Stimulated activated CD4-positive, alpha-beta T cell treated with anti-CD3 and anti-CD28 coated beads, TNF-alpha, amount 100 ng/mL, for 4 hours (primary cell): ENCODE data around the gene ARHGEF2.
"Not testable (repeated sequence)": the region's sequence is repeated elsewhere in the genome, so short reads cannot be mapped to it uniquely, and the experiment has no call there.

Source experiments
- DNase-seq, 3 experiments: peaks; one replicate each; pipeline ENCODE4 v3.0.0-alpha.2; 2020; ENCODE audit warnings: low read depth in 3 of 3

Gene ARHGEF2

DNA sequence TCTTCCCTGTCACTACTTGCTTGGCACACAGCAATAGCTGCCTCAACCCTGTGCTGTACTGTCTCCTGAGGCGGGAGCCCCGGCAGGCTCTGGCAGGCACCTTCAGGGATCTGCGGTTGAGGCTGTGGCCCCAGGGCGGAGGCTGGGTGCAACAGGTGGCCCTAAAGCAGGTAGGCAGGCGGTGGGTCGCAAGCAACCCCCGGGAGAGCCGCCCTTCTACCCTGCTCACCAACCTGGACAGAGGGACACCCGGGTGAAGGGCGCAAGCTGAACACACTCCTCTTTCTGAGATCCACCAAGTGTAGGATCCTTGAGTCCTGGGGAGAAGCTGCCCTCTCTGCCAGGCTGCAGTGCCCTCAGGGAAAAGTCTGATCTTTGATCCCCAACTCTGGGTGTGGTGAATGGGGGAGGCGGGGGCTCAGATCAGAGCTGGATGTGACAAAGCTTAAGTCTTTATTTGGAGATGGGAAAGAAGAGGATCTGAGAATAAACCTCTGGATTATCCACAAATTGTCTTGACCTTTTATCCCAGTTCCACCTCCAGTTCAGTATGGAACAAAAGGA is 35.7 kb downstream of the ARHGEF2 start:
- no peak for DNase-seq

DNA sequence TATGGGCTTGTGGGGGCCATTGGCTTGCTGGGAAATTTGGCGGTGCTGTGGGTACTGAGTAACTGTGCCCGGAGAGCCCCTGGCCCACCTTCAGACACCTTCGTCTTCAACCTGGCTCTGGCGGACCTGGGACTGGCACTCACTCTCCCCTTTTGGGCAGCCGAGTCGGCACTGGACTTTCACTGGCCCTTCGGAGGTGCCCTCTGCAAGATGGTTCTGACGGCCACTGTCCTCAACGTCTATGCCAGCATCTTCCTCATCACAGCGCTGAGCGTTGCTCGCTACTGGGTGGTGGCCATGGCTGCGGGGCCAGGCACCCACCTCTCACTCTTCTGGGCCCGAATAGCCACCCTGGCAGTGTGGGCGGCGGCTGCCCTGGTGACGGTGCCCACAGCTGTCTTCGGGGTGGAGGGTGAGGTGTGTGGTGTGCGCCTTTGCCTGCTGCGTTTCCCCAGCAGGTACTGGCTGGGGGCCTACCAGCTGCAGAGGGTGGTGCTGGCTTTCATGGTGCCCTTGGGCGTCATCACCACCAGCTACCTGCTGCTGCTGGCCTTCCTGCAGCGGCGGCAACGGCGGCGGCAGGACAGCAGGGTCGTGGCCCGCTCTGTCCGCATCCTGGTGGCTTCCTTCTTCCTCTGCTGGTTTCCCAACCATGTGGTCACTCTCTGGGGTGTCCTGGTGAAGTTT is 36.4 kb downstream of the ARHGEF2 start:
- DNase-seq: no peak

DNA sequence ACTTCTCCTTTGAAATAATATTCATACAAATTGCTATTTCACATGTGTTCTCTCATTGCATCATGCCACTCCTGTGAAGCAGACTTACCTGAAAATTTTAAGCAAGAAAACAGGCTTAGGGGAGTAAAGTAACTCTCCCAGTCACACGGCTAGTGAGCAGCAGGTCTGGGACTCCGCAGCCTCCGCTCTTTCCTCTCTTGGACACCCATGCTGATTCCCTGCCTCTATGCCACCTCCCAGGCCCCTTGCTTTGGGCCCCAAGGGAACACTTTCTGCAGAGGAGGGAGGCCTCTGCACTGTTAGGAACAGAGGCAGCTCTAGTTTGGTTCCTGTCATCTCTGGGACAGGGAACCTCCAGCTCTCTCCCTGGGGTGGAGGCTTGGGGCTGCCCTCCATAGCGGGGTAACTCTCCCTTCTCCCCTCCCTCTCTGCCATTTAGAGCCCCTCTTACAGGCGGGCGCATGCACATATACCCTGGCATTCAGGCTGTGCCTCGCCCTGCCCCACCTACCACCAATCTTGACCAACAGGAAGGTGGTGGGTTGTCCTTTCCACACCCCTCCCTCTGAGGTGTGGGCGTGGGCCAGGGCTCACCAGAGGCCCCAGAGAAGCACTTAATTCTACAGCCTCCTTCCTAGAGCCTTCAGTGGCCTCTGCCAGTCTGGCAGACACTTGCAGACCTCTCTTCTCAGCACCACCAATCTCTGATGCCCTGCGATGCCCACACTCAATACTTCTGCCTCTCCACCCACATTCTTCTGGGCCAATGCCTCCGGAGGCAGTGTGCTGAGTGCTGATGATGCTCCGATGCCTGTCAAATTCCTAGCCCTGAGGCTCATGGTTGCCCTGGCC is 37.1 kb downstream of the ARHGEF2 start, which contains the start of gene RXFP4:
Gene RXFP4 (plus strand): TSS at position 646 of the 852 bp plus-strand sequence. CDS start 72 bp downstream, at position 718.
- DNase-seq: no peak

DNA sequence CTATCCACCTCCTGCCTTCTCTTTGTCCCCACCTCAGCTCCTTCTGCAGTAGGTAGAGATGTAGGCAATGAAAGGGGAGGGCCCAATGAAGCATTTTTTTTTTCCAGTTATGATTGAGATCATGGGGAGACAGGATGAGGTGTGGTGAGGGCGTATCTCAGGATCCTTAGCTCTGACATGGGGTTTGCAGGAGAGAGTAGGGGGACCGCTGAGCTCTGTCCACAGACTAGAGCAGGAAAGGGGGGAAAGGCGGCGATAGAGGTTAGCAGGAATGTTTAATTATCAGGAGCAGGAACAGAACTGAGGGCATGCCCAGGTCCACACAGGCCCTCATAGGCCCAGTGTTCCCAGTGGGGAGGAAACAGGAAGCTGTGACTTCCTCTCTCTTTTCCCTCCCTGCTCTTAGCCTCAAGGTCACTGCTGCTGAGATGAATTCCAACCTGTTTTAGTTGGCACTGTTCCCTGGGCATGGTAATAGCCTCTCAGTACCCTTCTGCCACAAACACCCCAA is 37.8 kb downstream of the ARHGEF2 start:
- no peak for DNase-seq

DNA sequence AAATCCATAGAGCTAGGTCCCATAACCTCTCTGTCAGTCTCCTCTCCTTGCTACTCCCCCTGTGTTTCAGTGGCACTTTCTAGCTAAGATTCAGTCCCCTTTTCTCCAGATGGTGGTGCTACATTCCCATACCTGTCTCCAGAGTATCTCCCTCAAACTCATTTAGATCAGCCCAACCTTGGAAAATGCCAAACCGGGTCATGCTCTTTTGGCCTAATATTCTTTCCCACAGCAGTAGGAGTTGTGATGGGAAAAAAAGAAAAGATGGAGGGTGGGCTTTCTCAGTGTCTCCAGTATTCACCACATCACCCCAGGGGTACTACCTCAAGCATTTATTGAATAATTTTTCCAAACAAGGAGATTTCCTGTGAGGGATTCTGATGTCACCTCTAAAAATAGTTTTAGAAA is 40.1 kb downstream of the ARHGEF2 start:
- DNase-seq: no peak

DNA sequence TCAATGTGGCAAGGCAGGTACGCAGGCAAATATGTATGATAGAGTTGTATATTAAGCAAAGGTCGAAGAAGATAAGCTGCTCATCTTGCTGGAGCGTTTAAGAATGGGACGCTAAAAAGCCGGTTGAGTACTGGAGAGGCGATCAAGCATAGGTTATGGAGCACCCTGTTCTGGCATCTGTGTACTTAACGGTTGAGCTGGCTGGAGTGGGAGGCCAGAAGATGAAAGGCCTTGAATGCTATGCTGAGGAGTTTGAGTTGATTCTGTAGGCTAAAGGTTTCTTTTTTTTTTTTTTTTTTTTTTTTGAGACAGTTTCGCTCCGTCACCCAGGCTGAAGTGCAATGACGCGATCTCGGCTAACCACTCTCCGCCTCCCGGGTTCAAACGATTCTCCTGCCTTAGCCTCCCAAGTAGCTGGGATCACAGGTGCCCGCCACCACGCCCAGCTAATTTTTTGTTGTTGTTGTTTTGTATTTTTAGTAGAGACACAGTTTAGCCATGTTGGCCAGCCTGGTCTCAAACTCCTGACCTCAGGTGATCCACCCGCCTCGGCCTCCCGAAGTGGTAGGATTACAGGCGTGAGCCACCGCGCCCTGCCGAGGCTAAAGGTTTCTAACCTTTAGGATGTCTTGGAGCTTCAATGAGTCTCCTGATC is 43.3 kb downstream of the ARHGEF2 start:
- DNase-seq: no peak

DNA sequence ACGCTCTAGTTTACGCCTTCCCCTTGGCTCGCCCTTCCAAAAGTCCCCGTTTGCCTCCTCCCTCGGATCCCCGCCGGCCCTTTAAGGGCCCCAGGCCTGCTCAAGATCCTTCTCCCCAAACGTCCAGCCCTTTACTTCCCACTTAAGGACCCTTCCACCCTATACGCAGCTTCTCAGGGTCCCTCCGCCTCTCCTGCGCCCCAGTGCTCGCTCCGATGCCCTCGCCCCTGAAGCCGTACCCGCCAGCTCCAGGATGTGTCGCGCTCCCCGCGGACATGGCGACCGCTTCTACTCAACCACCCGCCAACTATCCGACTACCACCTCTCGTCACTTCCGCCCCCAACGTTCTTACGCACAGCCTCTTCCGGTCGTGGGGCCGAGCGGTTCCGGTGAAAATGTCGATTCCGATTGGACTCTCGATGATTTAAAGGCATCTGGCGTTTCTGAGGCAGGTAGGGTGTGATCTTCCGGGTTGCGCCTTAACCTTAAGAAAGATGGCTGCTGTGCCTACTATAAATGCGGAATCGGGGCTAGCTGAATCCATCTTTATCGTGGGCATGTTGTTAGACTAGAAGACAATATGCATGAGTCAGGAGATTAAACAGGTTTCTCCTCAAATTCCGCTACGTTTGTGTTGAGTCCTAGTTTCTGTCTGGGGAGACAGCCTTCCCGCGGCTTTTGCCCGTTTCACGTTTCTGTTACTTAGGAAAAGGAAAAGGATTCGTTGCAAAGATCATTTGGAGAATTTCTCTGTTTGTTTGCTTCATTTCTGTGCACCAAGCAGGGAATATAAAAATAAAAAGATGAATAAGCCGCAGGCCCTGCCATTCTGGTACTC is 44.0 kb downstream of the ARHGEF2 start, which contains the start of gene KHDC4:
Gene KHDC4 (minus strand): TSS at position 317 of the 839 bp plus-strand sequence. CDS start 40 bp downstream, at position 277.
- DNase-seq: peak; percentile 75 to 88 (median 85)

DNA sequence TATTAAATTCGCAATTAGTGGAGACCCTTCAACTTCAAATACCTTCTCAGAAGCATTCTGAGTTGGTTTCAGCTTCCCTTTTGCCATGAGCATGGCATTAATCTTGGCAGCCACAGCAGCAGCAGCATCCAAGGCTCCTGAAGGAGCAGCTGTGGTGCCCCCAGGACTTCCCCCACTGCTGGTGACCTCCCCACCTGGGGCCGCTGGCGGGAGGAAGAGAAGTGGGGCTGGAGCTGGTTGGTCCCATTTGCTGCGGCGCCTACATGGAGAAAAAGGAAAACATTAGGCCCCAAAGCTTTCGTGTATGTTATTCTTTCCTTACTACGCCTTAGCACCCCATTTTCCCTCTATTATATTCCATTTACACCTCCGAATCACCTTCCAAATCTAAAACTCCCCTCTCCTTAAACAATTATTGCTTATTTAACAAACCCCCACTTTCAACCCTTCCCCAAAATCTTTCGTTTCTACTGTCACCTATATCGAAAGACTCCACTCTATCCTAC is 44.7 kb downstream of the ARHGEF2 start:
- DNase-seq: no peak

DNA sequence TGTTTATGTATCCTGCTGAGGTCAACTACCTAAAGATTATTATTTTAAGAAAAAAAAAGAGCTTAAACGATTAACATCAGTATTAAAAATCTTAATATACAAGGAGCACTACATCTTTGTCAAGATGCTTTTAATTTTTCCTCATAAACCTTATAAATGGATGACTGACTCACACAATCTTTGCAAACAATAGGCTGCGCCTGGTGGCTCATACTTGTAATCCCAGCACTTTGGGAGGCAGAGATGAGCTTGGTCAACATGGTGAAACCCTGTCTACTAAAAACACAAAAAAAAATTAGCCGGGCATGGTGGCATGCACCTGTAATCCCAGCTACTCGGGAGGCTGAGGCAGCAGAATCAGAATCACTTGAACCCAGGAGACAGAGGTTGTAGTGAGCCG is 45.9 kb downstream of the ARHGEF2 start:
- DNase-seq: no peak

DNA sequence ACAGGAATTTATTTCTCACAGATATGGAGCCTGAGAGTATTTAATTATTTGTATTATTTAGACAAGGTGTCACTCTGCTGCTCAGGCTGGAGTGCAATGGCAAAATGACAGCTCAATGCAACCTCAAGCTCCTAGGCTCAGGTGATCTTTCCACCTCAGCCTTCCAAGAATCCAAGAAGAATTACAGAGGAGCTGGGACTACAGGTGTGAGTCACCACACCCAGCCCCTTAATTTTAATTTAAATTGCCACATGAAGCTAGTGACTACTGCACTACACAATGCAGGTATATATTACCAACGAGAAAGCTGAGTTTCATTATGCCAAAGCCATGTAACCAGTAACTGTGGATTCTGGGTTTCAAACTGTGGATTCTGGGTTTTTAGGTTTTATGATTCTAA is 46.3 kb downstream of the ARHGEF2 start:
- no peak for DNase-seq

DNA sequence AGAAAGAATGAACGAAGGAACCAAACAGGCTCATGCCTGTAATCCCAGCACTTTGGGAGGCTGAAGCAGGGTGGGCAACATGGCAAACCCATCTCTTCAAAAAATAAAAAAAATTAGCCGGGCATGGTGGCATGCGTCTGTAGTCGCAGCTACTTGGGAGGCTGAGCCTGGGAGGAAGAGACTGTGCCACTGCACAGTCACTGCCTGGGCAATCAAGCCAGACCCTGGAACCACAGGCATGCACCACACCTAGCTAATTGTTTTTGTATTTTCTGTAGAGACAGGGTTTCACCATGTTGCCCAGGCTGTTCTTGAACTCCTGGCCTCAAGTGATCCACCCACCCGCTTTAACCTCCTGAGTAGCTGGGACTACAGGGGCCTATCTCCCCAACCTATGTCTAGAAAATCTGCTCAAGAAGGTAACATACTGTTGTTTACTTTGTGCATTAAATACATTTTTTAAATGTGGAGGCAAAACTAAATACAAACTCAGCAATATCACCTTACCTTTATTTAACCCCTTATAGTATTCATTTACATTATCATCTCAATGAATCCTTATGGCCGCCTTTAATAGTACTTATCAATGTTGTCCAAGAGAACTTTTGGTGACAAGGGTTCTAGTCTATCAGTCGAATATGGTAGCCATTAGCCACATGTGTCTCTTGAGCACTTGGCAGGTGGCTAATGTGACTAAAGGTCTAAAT is 46.9 kb downstream of the ARHGEF2 start:
- no peak for DNase-seq

DNA sequence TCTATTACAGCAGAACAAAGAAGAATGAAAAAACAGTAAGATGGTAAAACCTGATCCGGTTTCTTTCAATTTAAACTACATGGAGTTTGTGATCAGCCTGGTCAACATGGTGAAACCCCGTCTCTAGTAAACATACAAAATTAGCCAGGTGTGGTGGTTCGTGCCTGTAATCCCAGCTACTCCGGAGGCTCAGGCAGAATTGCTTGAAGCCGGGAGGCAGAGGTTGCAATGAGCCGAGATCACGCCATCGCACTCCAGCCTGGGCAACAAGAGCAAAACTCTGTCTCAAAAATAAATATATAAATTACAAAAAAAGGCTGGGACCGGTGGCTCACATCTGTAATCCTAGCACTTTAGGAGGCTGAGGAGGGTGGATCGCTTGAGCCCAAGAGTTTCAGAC is 47.6 kb downstream of the ARHGEF2 start:
- not testable (repeated sequence) for DNase-seq

DNA sequence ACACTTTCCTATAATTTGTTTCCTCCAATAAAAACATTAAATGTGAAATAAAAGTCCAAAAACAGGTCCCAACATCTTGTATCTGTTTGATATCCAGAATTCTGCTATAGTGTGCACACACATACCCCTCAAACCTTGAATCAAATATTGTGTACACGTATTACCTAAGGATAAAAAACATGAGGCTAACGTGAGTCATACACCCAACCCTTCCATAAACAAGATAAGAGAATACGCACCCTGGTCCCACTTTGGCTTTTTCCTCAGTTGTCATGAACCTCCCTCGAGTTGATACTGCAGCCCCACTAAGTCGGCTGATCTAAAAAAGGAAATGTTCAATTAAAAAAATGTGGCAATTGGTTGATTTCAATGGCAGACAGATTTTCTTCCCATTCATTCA is 49.3 kb downstream of the ARHGEF2 start:
- DNase-seq: no peak

DNA sequence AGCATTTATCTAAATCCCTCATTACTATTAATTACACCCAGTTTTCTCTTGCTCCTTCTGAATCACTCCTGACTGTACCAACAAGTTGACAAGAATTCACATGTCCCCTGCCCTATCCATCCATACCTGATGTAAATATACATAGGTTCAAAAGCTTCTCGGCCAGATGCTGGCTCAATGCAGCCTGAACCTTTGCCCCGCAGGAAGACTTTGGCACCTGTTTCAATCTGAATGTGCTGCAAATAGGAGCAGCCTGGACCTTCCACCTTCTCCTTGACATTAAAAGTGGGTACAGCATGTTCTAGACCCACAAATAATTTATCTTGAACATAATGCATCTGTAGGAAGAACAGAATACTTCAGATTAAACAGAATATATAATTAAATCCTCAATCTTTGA is 52.8 kb downstream of the ARHGEF2 start:
- DNase-seq: no peak

DNA sequence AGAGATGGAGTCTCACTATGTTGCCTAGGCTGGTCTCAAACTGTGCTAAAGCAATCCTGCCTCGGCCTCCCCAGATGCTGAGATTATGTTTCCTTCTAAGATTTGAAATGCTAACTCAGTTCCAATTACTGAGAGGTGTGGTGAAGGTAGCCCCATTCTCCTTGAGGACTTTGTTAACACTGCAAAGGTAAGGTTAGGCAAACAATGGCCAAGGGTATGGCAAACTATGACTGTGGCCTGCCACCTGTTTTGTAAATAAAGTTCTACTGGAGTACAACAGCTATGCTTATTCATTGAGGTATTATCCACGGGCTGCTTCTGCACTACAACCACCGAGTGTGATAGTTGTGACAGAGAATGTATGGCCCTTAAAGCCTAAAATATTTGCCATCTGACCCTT is 57.6 kb downstream of the ARHGEF2 start:
- no peak for DNase-seq

DNA sequence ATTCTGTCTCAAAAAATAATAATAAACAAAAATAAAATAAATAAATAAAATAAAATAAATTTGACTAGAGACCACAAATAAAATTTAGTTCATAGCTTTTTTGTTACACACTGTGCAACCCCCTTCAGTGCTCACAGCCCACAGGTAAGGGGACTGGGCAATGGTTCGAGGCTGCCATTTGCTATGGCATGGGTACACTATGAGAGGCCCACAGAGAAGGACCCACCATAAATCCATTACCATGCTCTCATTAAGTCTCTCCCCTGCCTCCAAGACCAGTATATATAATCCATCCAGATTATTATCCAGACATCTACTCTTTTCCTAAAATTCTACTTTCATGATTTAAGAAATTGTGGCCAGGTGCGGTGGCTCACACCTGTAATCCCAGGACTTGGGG is 58.5 kb downstream of the ARHGEF2 start:
- DNase-seq: no peak

DNA sequence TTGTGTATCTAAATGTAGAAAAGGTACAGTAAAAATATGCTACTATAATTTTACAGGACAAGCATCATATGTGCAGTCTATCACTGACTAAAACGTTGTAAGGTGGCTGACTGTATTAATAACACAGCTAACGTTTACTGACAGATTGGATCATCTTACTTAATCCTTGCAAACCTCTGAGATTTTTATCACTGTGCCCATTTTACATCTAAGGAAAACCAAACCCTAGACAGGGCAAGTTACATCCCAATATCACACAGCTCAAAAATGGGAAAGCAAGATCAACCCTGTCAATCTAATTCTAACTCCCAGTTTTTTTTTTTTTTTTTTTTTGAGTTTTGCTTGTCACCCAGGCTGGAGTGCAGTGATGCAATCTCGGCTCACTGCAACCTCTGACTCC is 59.7 kb downstream of the ARHGEF2 start:
- no peak for DNase-seq

DNA sequence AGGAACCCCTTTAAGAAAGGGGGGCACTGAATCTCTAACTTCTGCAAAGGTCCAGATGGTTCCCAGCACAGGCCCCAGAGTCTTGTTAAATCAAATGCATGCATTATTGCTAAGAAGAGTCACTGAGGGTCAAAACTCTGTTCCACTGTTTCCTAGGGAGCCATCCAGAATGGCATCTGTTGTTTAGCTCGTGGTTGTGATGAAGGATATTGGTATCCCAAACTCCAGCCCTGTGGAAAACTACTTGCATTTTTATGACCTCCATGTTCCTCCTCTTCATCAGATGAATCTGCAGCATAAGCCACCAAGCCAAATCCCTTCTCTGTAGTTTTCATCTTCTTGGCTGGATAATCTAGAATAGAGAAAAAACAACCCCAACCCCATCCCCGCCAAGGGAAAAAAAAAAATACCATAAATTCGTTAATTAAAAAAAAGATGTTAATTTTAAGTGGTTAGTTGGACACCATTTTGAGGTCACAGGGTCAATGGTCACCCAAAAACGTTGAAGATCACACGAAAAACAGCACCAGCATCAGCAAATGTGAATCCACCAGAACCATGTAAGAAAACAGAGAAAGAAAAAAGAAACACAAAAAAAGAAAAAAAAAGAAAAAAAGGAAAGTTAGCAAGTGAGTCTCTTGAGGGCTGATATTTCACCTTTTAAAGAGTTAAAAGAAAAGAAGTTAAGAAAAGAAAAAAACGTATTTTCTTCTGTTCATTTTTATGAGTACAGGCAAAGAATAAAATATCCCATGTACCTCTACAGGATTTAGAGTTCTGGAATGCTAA is 64.2 kb downstream of the ARHGEF2 start:
- DNase-seq: no peak

DNA sequence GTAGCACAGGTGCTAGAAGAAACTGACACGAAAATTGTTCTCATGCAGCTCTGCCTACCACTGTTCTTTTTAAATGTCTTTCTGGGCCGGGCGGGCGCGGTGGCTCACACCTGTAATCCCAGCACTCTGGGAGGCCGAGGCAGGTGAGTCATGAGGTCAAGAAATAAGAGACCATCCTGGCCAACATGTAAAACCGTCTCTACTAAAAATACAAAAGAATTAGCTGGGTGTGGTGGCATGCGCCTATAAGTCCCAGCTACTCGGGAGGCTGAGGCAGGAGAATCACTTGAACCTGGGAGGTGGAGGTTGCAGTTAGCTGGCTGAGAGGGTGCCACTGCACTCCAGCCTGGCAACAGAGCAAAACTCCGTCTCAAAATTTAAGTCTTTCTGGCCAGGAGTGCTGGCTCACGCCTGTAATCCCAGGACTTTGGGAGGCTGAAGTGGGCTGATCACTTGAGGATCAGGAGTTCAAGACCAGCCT is 66.3 kb downstream of the ARHGEF2 start:
- DNase-seq: no peak
